HepG2 (cell line): ENCODE data around the gene VWCE. TPM values are rescaled to one million over a fixed set of nuclear protein-coding genes. Genes with fewer than 3 reads are reported as not detected.
A peak's percentile ranks its signal among the peaks of the same experiment; 100 is the strongest.

Experiments used
- ATAC-seq: fragments of 200-7000 bp; cut with Tn5 transposase; 3 replicates; pipeline ENCODE4 v1.9.1; 2020; ENCODE audit warnings: mild to moderate bottlenecking, moderate library complexity
- BruUV-seq: library from RNA; stranded (reverse); fragments of 400-500 nt; replicated peaks from 2 replicates; lab custom pipeline; 2021; lab: Mats Ljungman, UMichigan
- CTCF ChIA-PET: fragments of 300-600 bp; formaldehyde crosslinking; extraction: SDS; loops from one replicate; lab custom pipeline; 2021; ENCODE audit warnings: low total read pairs, inconsistent platforms, low intra/inter-chr PET ratio; lab: Yijun Ruan, JAX
- POLR2A ChIA-PET: fragments of 350-600 bp; sonication (Branson Sonifier 250); formaldehyde crosslinking; loops from one replicate; lab custom pipeline; 2020; ENCODE audit warnings: antibody characterized with exemption, inconsistent platforms; lab: Yijun Ruan, JAX
- DNase-seq: peaks from one replicate; pipeline ENCODE4 v3.0.0-alpha.2; 2015; ENCODE audit warnings: low spot score
- FAIRE-seq: peaks from 3 replicates; lab custom pipeline; 2011; peaks lifted over from hg19 to GRCh38; lab: Jason Lieb, UNC
- H2AFZ ChIP-seq: one replicate; pipeline ENCODE4 v1.6.1; 2011; ENCODE audit warnings: low read length, inconsistent platforms
- H3K27ac ChIP-seq: fragments of 300-600 bp; 3 replicates; pipeline ENCODE4 v1.8.0; 2011; ENCODE audit warnings: mixed run types, mild to moderate bottlenecking, mixed read lengths, low read length, inconsistent platforms; ENCODE audit not compliant: insufficient read depth; ENCODE audit errors: extremely low read length
- H3K27me3 ChIP-seq, 2 experiments: fragments of 200-600 bp in 1 of 2; 2 replicates in 1 of 2; 3 replicates in 1 of 2; pipeline versions ENCODE4 v1.6.0 to v1.8.0; 2011; ENCODE audit warnings: low read length in 2 of 2, mild to moderate bottlenecking in 2 of 2, moderate library complexity in 2 of 2, inconsistent platforms in 1 of 2; ENCODE audit not compliant: insufficient read depth in 2 of 2, control insufficient read depth in 1 of 2
- H3K36me3 ChIP-seq, 2 experiments: fragments of 200-600 bp in 1 of 2; replicated peaks in 1 of 2; 2 replicates in 1 of 2; 3 replicates in 1 of 2; pipeline versions ENCODE4 v1.5.1 to v1.8.0; 2011; ENCODE audit warnings: low read length in 2 of 2, inconsistent platforms in 1 of 2; ENCODE audit not compliant: insufficient read depth in 2 of 2, control insufficient read depth in 1 of 2
- H3K4me1 ChIP-seq: 2 replicates; pipeline ENCODE4 v1.5.1; 2012; ENCODE audit warnings: low read length, inconsistent platforms; ENCODE audit not compliant: insufficient read depth
- H3K4me2 ChIP-seq: 2 replicates; pipeline ENCODE4 v1.6.0; 2011; ENCODE audit warnings: low read depth, low read length, inconsistent platforms
- H3K4me3 ChIP-seq, 3 experiments: fragments of 200-600 bp in 1 of 3; sonication (generic), shearing (Covaris generic) in 1 of 3; replicated peaks in 1 of 3; 2 replicates each; pipeline ENCODE4 v1.5.1; 2011 to 2016; ENCODE audit warnings: low read length in 3 of 3, inconsistent platforms in 2 of 3, low read depth in 2 of 3, mild to moderate bottlenecking in 2 of 3, control low read depth in 1 of 3, mixed read lengths in 1 of 3; ENCODE audit not compliant: insufficient read depth in 1 of 3
- H3K79me2 ChIP-seq: one replicate; pipeline ENCODE4 v1.6.1; 2011; ENCODE audit warnings: low read length, inconsistent platforms; ENCODE audit not compliant: insufficient read depth
- H3K9ac ChIP-seq: 2 replicates; pipeline ENCODE4 v1.6.0; 2011; ENCODE audit warnings: mild to moderate bottlenecking, low read depth, low read length, inconsistent platforms; ENCODE audit not compliant: insufficient read depth
- H3K9me3 ChIP-seq: 2 replicates; pipeline ENCODE4 v1.5.1; 2012; ENCODE audit warnings: mild to moderate bottlenecking, low read length
- H4K20me1 ChIP-seq: 2 replicates; pipeline ENCODE4 v1.6.0; 2011; ENCODE audit warnings: inconsistent platforms, mild to moderate bottlenecking, low read length, moderate library complexity; ENCODE audit not compliant: insufficient read depth
- AGO2 ChIP-seq: fragments of 200-400 bp; formaldehyde crosslinking; optimal IDR thresholded peaks from 2 replicates; pipeline ENCODE3; 2017; ENCODE audit warnings: mild to moderate bottlenecking, low read depth, low read length, moderate library complexity
- POLR2G ChIP-seq: fragments of 200-400 bp; formaldehyde crosslinking; IDR thresholded peaks from 2 replicates; pipeline ENCODE4 v1.6.1; 2018; ENCODE audit warnings: mild to moderate bottlenecking, low read depth, low read length, moderate library complexity
- RBM22 ChIP-seq: fragments of 200-400 bp; formaldehyde crosslinking; optimal IDR thresholded peaks from 2 replicates; pipeline ENCODE3; 2017; ENCODE audit warnings: mild to moderate bottlenecking, low read length, moderate library complexity
- TEAD3 ChIP-seq: optimal IDR thresholded peaks from 2 replicates; pipeline ENCODE3; 2016; ENCODE audit warnings: borderline replicate concordance
- ZMYM3 ChIP-seq: sonication (generic); formaldehyde crosslinking; IDR thresholded peaks from 2 replicates; pipeline ENCODE4 v1.5.1; 2020; ENCODE audit warnings: mild to moderate bottlenecking, missing genetic modification reagents
- ZNF33A ChIP-seq: sonication (generic); formaldehyde crosslinking; IDR thresholded peaks from 2 replicates; pipeline ENCODE4 v1.5.1; 2020; ENCODE audit warnings: missing genetic modification reagents, mild to moderate bottlenecking, moderate library complexity, borderline replicate concordance
- ZNF629 ChIP-seq: sonication (generic); formaldehyde crosslinking; conservative IDR thresholded peaks from 2 replicates; pipeline ENCODE4 v1.5.0; 2020; ENCODE audit warnings: missing genetic modification reagents
- WGBS: methylation state at CpG from one replicate; pipeline ENCODE4 v1.1.6; 2017; ENCODE audit warnings: low lambda C conversion rate; 5-methylcytosine and 5-hydroxymethylcytosine counted together
- in situ Hi-C: cut with HindIII; loops from 2 replicates; pipeline ENCODE4 v1.10.0; 2017; ENCODE audit warnings: low pct_unique_long_range_greater_than_20kb; ENCODE audit not compliant: extremely low pct_ligation_motif_present
- intact Hi-C: fragments of 100-400 bp; cut with micrococcal nuclease; formaldehyde crosslinking; loops from one replicate; pipeline ENCODE4 v1.10.0; 2022; ENCODE audit not compliant: unreplicated experiment
- polyA plus RNA-seq, 8 experiments: library from polyadenylated mRNA; depleted of rRNA in 3 of 8; stranded (reverse) in 7 of 8; unstranded in 1 of 8; fragments of >200 nt; fragmentation: Illumina TruSeq in 4 of 8; extraction: Trizol in 4 of 8; gene quantifications; 2 replicates each; pipeline versions ENCODE4 v1.2.1 to v1.2.3, GENCODE V29; 2011 to 2016; ENCODE audit warnings: low read depth in 4 of 8, missing spikeins in 1 of 8, mixed read lengths in 1 of 8; ENCODE audit not compliant: insufficient read depth in 1 of 8
- total RNA-seq, 5 experiments: library from RNA; depleted of rRNA; stranded (reverse); fragments of >200 nt; fragmentation: Illumina TruSeq; extraction: Trizol; gene quantifications; 2 replicates each; pipeline ENCODE4 v1.2.3, GENCODE V29; 2016; ENCODE audit warnings: low read depth in 1 of 5
- TF ChIP-seq, protein P1 (sequence below): sonication (generic); formaldehyde crosslinking; IDR thresholded peaks from 2 replicates; pipeline ENCODE4 v1.5.1; 2020; ENCODE audit warnings: mild to moderate bottlenecking, missing genetic modification reagents, moderate library complexity

The VWCE gene
- total and polyA plus RNA-seq, 2 of the 13 experiments (the other 11 are each of a cell fraction or from before 2014, with no cell fraction given): 27.6 to 58.3 TPM

DNA sequence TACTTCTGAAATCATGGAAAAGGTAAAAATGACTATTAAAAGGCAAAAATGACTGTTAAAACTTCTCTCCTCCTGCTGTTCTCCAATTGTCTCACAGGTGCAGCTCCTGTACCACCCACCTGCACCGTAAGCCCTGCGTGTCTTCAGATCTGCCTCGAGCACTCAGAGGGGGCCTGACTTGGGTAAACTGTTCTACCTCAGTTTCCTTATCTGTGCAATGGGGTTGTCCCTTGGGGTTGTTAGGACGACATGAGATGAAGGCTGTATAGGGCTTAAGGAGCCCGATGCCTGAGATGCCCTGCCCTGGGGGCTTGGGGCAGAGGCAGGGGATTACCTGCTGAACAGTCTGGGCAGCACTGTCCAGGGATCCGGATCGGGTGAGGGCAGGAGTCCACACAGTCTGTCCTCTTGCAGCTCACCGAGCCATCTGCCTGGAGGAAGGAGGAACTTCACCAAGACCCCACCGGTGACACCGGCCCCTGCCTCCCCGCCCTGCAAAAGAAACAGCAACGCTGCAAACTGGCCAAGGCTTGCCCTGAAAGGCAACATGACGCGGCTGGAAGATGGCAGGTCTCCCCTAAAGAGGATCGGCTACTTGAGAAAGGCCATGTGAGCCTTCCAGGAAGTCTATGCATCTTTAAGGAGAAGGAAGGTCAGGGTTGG, 26.4 kb downstream of the VWCE start:
- WGBS: 94% methylated on average over 10 of the region's 15 CpGs
- FAIRE-seq: no peak
- CTCF ChIA-PET: no interaction called here

More for the DNA sequence above, 26.4 kb downstream of the VWCE start:
- no peaks in the 10 kb centered on the region for H3K79me2 ChIP-seq
- H3K27me3 ChIP-seq: no peaks in the 10 kb centered on the region
- no TSS peak for BruUV-seq
- in situ Hi-C loops: no loop called here
- POLR2A ChIA-PET: interaction anchor here (0.6 to 1.7 kb wide), 3 partner anchors 14 to 122 kb away, joined by 3 to 4 read pairs (median 3); no protein-coding TSS in a partner anchor
- H4K20me1 ChIP-seq: no peaks in the 10 kb centered on the region
- H3K4me3 ChIP-seq: no peak overlapping the region
- H3K4me1 ChIP-seq: peaks cover 58% of the 10 kb centered on the region
- H3K9ac ChIP-seq: no peak overlapping the region
- H2AFZ ChIP-seq: no peak overlapping the region
- H3K36me3 ChIP-seq: peaks cover 18 to 48% of the 10 kb centered on the region in 2 experiments
- H3K4me2 ChIP-seq: no peak overlapping the region
- peak; percentile 68 for TF ChIP-seq RBM22
- TF ChIP-seq ZNF33A (CRISPR knock-in tag): no peak
- TF ChIP-seq ZMYM3 (CRISPR knock-in tag): peak; percentile 33; the same call in 1 of the 2 replicates
- peak; percentile 81 for TF ChIP-seq ZNF629
- TF ChIP-seq, protein P1, sequence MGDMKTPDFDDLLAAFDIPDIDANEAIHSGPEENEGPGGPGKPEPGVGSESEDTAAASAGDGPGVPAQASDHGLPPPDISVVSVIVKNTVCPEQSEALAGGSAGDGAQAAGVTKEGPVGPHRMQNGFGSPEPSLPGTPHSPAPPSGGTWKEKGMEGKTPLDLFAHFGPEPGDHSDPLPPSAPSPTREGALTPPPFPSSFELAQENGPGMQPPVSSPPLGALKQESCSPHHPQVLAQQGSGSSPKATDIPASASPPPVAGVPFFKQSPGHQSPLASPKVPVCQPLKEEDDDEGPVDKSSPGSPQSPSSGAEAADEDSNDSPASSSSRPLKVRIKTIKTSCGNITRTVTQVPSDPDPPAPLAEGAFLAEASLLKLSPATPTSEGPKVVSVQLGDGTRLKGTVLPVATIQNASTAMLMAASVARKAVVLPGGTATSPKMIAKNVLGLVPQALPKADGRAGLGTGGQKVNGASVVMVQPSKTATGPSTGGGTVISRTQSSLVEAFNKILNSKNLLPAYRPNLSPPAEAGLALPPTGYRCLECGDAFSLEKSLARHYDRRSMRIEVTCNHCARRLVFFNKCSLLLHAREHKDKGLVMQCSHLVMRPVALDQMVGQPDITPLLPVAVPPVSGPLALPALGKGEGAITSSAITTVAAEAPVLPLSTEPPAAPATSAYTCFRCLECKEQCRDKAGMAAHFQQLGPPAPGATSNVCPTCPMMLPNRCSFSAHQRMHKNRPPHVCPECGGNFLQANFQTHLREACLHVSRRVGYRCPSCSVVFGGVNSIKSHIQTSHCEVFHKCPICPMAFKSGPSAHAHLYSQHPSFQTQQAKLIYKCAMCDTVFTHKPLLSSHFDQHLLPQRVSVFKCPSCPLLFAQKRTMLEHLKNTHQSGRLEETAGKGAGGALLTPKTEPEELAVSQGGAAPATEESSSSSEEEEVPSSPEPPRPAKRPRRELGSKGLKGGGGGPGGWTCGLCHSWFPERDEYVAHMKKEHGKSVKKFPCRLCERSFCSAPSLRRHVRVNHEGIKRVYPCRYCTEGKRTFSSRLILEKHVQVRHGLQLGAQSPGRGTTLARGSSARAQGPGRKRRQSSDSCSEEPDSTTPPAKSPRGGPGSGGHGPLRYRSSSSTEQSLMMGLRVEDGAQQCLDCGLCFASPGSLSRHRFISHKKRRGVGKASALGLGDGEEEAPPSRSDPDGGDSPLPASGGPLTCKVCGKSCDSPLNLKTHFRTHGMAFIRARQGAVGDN (CRISPR knock-in tag): peak; percentile 29; the same call in 1 of the 2 replicates
- 0 out of 2 replicates have a peak, but pooled peaks have one; percentile 35 for TF ChIP-seq POLR2G
- TF ChIP-seq AGO2: peak; percentile 45
- TF ChIP-seq TEAD3 (CRISPR knock-in tag): no peak
- TF ChIP-seq, all 625 proteins: peak for 6
- Histone ChIP-seq H3K27ac (peak overlapping the region; percentile 49), H3K9me3 (no peaks in the 10 kb centered on the region)
- intact Hi-C loops: no loop called here
- ATAC-seq (no peak), DNase-seq (no peak)
